ENCODE results near the gene HIBCH. TPM values are rescaled to one million over a fixed set of nuclear protein-coding genes. Genes with fewer than 3 reads are reported as not detected.
"Not testable (repeated sequence)": the region's sequence is repeated elsewhere in the genome, so short reads cannot be mapped to it uniquely, and the experiment has no call there.

Gene HIBCH
- total RNA-seq, 3 donors from 2014 or later: 17.6 to 28.2 (median 23.1) TPM

GRCh38 chr2:190352668-190353536 lies 33.3 kb upstream of the HIBCH start:
- Mint-ChIP-seq H3K27me3 (ENCODE audit: low read depth) (peaks cover 2% of the 10 kb centered on the region), H3K36me3 (ENCODE audit: insufficient read depth) (peaks cover 3% of the 10 kb centered on the region)
- no peak for ATAC-seq

GRCh38 chr2:190351955-190352354 lies 32.3 kb upstream of the HIBCH start:
- DNase-seq (no peak), ATAC-seq (no peak)
- peaks cover 2% of the 10 kb centered on the region for H3K27me3 Mint-ChIP-seq (ENCODE audit: low read depth)
- peaks cover 3% of the 10 kb centered on the region for H3K36me3 Mint-ChIP-seq (ENCODE audit: insufficient read depth)
- H3K9me3 Mint-ChIP-seq: no peaks in the 10 kb centered on the region
- H3K4me3 Mint-ChIP-seq: no peak overlapping the region
- H3K4me1 Mint-ChIP-seq (ENCODE audit: low read depth): peaks cover 2% of the 10 kb centered on the region

More at GRCh38 chr2:190352668-190353536, 33.3 kb upstream of the HIBCH start:
- Mint-ChIP-seq H3K4me3 (no peak overlapping the region), H3K4me1 (ENCODE audit: low read depth) (peaks cover 2% of the 10 kb centered on the region), H3K9me3 (no peaks in the 10 kb centered on the region)
- no peak for DNase-seq

- peaks cover 2% of the 10 kb centered on the region for H3K4me1 Mint-ChIP-seq (ENCODE audit: low read depth)
- H3K4me3 Mint-ChIP-seq: no peak overlapping the region
- ATAC-seq (no peak), DNase-seq (no peak)
- peaks cover 3% of the 10 kb centered on the region for H3K36me3 Mint-ChIP-seq (ENCODE audit: insufficient read depth)
- H3K9me3 Mint-ChIP-seq: no peaks in the 10 kb centered on the region
- H3K27me3 Mint-ChIP-seq (ENCODE audit: low read depth): peaks cover 2% of the 10 kb centered on the region
Observed at GRCh38 chr2:190350371-190350770, 30.7 kb upstream of the HIBCH start.

- Mint-ChIP-seq H3K4me1 (ENCODE audit: low read depth) (peaks cover 20% of the 10 kb centered on the region), H3K36me3 (ENCODE audit: insufficient read depth) (peaks cover 3% of the 10 kb centered on the region), H3K27me3 (ENCODE audit: low read depth) (peaks cover 2% of the 10 kb centered on the region), H3K9me3 (no peaks in the 10 kb centered on the region), H3K4me3 (peak overlapping the region; percentile 85)
- ATAC-seq: peak; percentile 25 to 42
- DNase-seq: no peak
Observed at GRCh38 chr2:190344276-190344827, 24.7 kb upstream of the HIBCH start.

GRCh38 chr2:190343536-190344275 lies 24.1 kb upstream of the HIBCH start, which contains the start of gene INPP1:
Gene INPP1 (plus strand): TSS chr2:190343589. CDS start chr2:190360103, 16,514 bp downstream.
- Mint-ChIP-seq H3K9me3 (no peaks in the 10 kb centered on the region), H3K27me3 (ENCODE audit: low read depth) (peaks cover 2% of the 10 kb centered on the region), H3K36me3 (ENCODE audit: insufficient read depth) (peaks cover 3% of the 10 kb centered on the region), H3K4me1 (ENCODE audit: low read depth) (peaks cover 20% of the 10 kb centered on the region), H3K4me3 (peak within 1 kb of the TSS; percentile 85)
- peak; percentile 75 to 82 for ATAC-seq
- DNase-seq: peak; percentile 21

GRCh38 chr2:190343089-190343535 lies 23.5 kb upstream of the HIBCH start:
- Mint-ChIP-seq H3K36me3 (ENCODE audit: insufficient read depth) (no peaks in the 10 kb centered on the region), H3K4me1 (ENCODE audit: low read depth) (peaks cover 18% of the 10 kb centered on the region), H3K27me3 (ENCODE audit: low read depth) (no peaks in the 10 kb centered on the region), H3K4me3 (peak overlapping the region; percentile 84), H3K9me3 (no peaks in the 10 kb centered on the region)
- ATAC-seq (no peak), DNase-seq (no peak)

GRCh38 chr2:190342611-190343010 lies 23.0 kb upstream of the HIBCH start:
- peaks cover 18% of the 10 kb centered on the region for H3K4me1 Mint-ChIP-seq (ENCODE audit: low read depth)
- peak overlapping the region; percentile 84 for H3K4me3 Mint-ChIP-seq
- ATAC-seq (no peak), DNase-seq (no peak)
- no peaks in the 10 kb centered on the region for H3K9me3 Mint-ChIP-seq
- no peaks in the 10 kb centered on the region for H3K36me3 Mint-ChIP-seq (ENCODE audit: insufficient read depth)
- no peaks in the 10 kb centered on the region for H3K27me3 Mint-ChIP-seq (ENCODE audit: low read depth)

GRCh38 chr2:190340369-190340768 lies 20.7 kb upstream of the HIBCH start:
- H3K27me3 Mint-ChIP-seq (ENCODE audit: low read depth): no peaks in the 10 kb centered on the region
- ATAC-seq (no peak), DNase-seq (no peak)
- no peaks in the 10 kb centered on the region for H3K36me3 Mint-ChIP-seq (ENCODE audit: insufficient read depth)
- H3K4me3 Mint-ChIP-seq: no peak overlapping the region
- H3K4me1 Mint-ChIP-seq (ENCODE audit: low read depth): peaks cover 18% of the 10 kb centered on the region
- H3K9me3 Mint-ChIP-seq: no peaks in the 10 kb centered on the region

- H3K9me3 Mint-ChIP-seq: no peaks in the 10 kb centered on the region
- H3K27me3 Mint-ChIP-seq (ENCODE audit: low read depth): no peaks in the 10 kb centered on the region
- no peaks in the 10 kb centered on the region for H3K36me3 Mint-ChIP-seq (ENCODE audit: insufficient read depth)
- no peak overlapping the region for H3K4me3 Mint-ChIP-seq
- peaks cover 12% of the 10 kb centered on the region for H3K4me1 Mint-ChIP-seq (ENCODE audit: low read depth)
- DNase-seq: no peak
- no peak for ATAC-seq
Observed at GRCh38 chr2:190339394-190339793, 19.8 kb upstream of the HIBCH start.

- peaks cover 8% of the 10 kb centered on the region for H3K4me1 Mint-ChIP-seq (ENCODE audit: low read depth)
- ATAC-seq (no peak), DNase-seq (no peak)
- no peaks in the 10 kb centered on the region for H3K36me3 Mint-ChIP-seq (ENCODE audit: insufficient read depth)
- H3K4me3 Mint-ChIP-seq: no peak overlapping the region
- no peaks in the 10 kb centered on the region for H3K27me3 Mint-ChIP-seq (ENCODE audit: low read depth)
- no peaks in the 10 kb centered on the region for H3K9me3 Mint-ChIP-seq
Observed at GRCh38 chr2:190338453-190338852, 18.8 kb upstream of the HIBCH start.

- Mint-ChIP-seq H3K4me3 (no peak overlapping the region), H3K9me3 (no peaks in the 10 kb centered on the region), H3K27me3 (ENCODE audit: low read depth) (no peaks in the 10 kb centered on the region), H3K36me3 (ENCODE audit: insufficient read depth) (no peaks in the 10 kb centered on the region), H3K4me1 (ENCODE audit: low read depth) (no peaks in the 10 kb centered on the region)
- DNase-seq (no peak), ATAC-seq (no peak)
Observed at GRCh38 chr2:190336420-190336819, 16.8 kb upstream of the HIBCH start.

GRCh38 chr2:190335584-190335983 lies 16.0 kb upstream of the HIBCH start:
- not testable (repeated sequence) for H3K4me1 Mint-ChIP-seq (ENCODE audit: low read depth); H3K4me3 Mint-ChIP-seq; H3K9me3 Mint-ChIP-seq; H3K27me3 Mint-ChIP-seq (ENCODE audit: low read depth); H3K36me3 Mint-ChIP-seq (ENCODE audit: insufficient read depth); ATAC-seq; DNase-seq

- Mint-ChIP-seq H3K4me1 (ENCODE audit: low read depth) (no peaks in the 10 kb centered on the region), H3K27me3 (ENCODE audit: low read depth) (peaks cover 6% of the 10 kb centered on the region), H3K9me3 (no peaks in the 10 kb centered on the region), H3K4me3 (no peak overlapping the region), H3K36me3 (ENCODE audit: insufficient read depth) (no peaks in the 10 kb centered on the region)
- DNase-seq (no peak), ATAC-seq (no peak)
Observed at GRCh38 chr2:190335225-190335559, 15.6 kb upstream of the HIBCH start.

GRCh38 chr2:190334479-190335224 lies 15.0 kb upstream of the HIBCH start:
- Mint-ChIP-seq H3K4me1 (ENCODE audit: low read depth) (no peaks in the 10 kb centered on the region), H3K36me3 (ENCODE audit: insufficient read depth) (no peaks in the 10 kb centered on the region), H3K4me3 (no peak overlapping the region)

More at GRCh38 chr2:190334479-190335224, 15.0 kb upstream of the HIBCH start:
- DNase-seq: no peak
- Mint-ChIP-seq H3K27me3 (ENCODE audit: low read depth) (peaks cover 12% of the 10 kb centered on the region), H3K9me3 (no peaks in the 10 kb centered on the region)
- ATAC-seq: no peak

All from activated T-cell treated with anti-CD3 and anti-CD28 coated beads, Interleukin-2, amount 50 U/mL, for 4 hours (primary cell).